Adrenal gland (tissue), 5 donors: ENCODE data around the gene RYR3.

ENCODE experiments used
- CTCF ChIP-seq, 6 experiments: fragments of 450-650 bp in 4 of 6; fragments of 200-600 bp in 2 of 6; sonication (generic) in 1 of 6; IDR thresholded peaks; 1 replicate in 5 of 6; 2 replicates in 1 of 6; pipeline versions ENCODE4 v1.5.1 to v1.8.0; 2016 to 2021; ENCODE audit warnings: antibody characterized with exemption in 6 of 6, mild to moderate bottlenecking in 2 of 6, moderate library complexity in 1 of 6
- POLR2A ChIP-seq, 2 donors: fragments of 450-650 bp; IDR thresholded peaks; one replicate each; pipeline ENCODE4 v1.6.1; 2017; ENCODE audit warnings: antibody characterized with exemption in 2 of 2, mild to moderate bottlenecking in 2 of 2, moderate library complexity in 1 of 2
- donor health status: DM: no; HTN: no; CAD: no.

- TF ChIP-seq CTCF (IDR thresholded peaks at IDR 0.05) (no peak), POLR2A (IDR thresholded peaks at IDR 0.05) (no peak)
These were observed 514.7 kb downstream of the RYR3 start for GRCh38 chr15:33825453-33825852.
